Stimulated activated CD8-positive, alpha-beta memory T cell treated with anti-CD3 and anti-CD28 coated beads, Interleukin-15, amount 100 ng/mL, for 1 hour (primary cell): ENCODE measurements around the gene NMRAL1.

Source experiments
- DNase-seq: peaks from one replicate; pipeline ENCODE4 v3.0.0-alpha.2; 2020; ENCODE audit warnings: low read depth

NMRAL1 gene

DNA sequence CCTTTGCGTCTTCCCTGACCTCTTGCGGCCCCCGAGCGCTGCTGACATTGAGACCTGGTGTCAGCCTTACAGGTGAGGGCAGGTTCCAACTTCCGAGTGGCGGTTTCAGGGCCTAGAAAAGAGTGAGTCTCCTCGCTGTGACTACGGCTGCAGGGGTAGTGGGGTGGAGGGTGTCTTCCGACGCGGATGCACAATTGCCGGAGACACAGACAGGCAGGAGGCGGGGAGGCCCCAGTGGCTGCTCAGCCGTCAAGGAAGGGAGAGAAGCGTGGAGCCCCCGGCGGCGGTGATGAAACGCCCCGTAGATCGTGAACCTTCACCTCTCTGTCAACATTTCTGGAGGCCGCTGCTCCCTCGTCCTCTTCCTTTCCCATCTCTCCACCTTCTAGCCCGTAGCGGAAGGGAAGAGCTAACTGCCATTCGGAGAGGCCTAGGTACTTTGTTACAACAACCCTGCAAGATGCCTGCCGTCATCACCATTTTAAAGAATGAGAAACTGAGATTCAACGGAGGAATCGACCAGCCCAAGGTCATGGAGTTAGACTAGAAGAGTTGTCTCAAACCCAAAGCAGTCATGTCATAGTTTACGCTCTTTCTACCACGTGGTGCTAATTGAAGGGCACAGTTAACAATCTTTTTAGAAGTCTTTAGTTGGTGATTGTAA, 48.3 kb downstream of the NMRAL1 start:
- DNase-seq = no peak

DNA sequence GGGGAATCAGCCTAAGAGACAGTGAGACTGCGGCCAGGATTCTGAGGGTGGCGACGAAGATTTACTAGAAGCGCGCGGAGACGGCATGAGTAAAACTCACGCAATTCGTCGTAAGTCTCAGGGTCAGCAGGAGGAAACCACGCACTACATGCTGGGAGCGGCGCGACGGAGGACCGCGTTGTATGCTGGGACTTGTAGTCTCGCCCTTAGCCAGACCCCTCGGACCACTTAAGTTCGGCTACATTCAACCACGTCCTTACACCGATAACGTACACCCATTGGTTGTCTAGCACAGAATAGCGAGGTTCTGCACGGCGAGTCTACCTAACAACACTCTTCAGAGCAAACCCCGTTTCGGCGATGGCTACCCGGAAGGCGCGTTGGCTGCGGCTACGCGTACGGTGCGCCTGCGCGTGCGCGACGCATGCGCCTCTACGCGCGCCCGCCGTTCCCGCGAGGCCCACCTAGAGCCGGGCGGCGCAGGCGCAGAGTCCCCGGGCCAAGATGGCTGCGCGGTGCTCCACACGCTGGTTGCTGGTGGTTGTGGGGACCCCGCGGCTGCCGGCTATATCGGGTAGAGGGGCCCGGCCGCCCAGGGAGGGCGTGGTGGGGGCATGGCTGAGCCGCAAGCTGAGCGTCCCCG, 48.9 kb downstream of the NMRAL1 start, which contains the start of gene DNAJA3:
Gene DNAJA3 (plus strand): TSS at position 491 of the 643 bp plus-strand sequence. CDS start 14 bp downstream, at position 505.
- peak; percentile 73 for DNase-seq

DNA sequence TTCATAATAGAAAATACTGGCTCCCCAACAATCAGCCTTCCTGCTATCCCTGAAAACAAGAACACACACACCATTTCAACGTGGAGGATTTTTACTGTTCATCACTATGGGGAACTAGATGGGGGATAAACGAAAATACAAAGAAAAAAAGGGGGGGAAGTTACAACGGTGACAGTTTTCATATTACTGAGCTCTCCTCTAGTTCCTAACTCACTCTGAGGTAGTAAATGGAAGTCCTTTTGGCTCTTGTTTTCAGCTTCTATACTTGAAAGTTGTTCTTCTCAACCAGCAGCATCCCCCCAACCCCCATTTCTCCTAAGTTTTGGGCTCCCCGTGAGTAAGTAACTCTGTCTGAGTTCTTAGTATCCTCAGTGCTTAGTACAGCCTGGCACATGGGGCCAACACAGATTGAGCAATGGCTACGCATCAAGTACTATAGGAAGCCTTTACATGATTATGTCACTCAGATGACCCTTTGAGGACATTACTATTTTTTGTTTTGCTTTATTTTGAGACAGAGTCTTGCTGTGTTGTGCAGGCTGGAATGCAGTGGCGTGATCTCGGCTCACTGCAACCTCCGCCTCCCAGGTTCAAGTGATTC, 53.8 kb downstream of the NMRAL1 start:
- no peak for DNase-seq

DNA sequence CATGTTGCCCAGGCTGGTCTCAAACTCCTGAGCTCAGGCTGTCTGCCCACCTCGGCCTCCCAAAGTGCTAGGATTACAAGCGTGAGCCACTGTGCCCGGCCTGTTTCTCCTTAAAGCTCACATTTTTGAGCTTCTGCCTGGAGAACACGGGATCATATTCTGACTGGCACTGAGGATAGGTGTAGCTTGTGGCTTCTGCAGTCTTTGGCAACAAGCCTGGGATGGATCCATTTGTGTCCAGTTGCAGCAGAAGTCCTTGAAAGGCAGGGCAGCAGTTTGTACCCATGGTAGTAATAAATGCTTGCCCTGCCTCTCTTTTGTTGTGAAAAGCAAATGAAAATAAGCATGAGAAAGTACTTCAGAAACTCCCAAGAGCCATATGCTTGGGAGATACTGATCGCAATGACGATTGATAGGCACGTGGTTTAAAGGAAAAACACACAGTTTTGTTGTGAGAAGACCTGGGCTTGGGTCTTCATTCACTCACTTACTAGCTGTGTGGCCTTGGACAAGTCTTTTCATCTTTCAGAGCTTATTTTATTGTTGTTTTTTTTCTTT, 54.9 kb downstream of the NMRAL1 start:
- no peak for DNase-seq

DNA sequence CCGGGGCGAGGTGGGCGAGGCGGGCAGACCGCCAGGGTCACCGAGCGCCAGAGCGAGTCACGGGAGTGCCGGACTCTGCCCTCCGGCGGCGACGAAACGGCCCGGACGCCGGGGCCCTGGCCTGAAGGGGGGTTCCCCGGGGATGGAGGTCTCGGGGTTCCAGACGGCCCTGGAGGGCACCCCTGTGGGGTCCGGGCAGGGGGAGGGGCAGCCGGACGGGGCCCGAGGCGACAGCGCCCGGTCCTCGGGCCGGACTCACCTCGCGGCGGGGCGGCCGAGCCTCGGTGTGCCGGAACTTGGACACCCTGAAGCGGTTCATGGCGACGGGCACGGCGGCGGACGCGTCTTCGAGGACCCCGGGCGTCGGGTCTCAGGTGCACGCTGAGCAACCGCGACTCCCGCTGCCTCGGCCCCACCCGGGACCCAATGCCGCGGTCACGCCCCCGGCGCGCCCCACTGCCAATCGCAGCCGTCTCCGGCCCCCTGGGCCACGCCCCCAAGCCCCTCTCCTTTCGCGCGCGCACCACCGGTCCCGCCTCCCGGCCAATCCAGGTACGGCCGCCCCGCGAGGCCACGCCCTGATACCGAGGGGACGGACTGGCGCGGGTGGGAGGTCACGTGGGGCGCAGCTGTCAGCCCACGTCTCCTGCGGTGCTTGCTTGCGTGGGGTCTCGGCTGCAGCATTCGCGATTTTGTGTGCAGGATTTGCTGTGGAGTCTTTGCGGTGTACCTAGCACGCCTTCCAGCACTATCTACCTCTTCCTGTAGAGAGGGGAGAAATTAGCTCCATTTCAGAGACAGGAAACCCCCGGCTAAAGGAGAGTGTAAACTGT, 58.0 kb downstream of the NMRAL1 start, which contains the start of gene CORO7:
Gene CORO7 (minus strand): TSS at position 397 of the 833 bp plus-strand sequence. CDS start 78 bp downstream, at position 319.
- DNase-seq = peak; percentile 97

DNA sequence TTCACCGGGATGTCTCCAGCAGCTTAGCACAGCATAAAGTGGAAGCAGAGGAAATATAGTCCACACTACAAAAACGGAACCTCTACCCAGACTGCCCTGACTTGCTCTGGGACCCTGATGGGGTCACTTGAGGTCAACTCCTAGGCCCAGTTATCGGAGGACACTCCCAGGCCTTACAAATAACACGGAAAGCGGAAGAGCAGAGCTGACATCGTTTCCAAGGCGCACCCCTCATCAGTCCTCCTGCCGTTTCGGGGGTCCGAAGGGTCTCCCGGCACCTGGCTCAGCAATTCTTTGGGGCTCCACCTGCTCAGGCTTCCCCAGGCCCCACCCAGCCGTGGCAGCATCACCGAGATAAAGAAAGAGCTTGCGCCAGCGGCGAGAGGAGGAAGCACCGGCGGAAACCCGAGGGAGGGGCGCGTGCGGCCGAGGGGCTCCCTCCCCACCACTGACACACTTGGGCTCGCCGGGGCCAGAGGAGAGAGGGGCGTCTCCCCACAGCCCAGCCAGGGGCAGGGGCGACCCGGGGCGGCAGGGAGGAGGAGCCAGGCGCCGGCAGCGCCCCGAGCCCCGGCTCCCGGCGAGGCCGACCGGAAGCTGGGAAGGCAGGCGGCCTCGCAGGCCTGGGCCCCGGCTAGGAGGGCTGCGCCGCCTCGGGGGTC, 58.8 kb downstream of the NMRAL1 start:
- no peak for DNase-seq

DNA sequence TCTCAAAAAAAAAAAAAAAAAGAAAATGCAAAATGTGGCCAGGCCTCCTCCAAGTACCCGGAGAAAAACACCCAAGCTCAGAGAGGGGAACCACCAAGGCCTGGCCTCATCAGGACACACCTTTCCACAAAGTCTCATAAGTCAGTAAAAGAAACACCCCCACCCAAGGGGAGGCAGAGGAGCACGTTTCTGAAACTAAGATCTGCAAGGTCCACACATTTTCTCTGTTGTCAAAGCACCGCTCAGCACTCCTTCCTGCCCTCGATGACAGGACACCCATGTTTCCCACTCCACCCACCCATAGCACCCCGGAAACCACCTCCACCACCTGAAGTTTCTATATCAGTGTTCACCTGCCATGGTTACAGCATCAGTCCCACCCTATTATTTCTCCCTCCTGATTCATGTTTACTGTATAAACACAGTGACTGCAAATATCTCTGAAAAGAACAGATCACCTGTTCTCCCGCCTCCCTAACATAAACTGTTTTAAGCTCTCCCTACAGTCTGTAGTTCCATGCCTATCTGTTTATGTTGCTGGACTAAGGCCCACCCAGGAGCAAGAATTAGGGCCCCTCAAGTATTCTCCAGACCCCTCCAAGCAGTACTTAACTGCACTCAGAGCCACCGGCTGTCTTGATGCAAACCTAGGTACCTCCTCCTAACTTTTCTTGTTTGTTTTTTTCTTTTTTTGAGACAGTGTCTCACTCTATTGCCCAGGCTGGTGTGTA, 60.1 kb downstream of the NMRAL1 start:
- DNase-seq = peak; percentile 46

DNA sequence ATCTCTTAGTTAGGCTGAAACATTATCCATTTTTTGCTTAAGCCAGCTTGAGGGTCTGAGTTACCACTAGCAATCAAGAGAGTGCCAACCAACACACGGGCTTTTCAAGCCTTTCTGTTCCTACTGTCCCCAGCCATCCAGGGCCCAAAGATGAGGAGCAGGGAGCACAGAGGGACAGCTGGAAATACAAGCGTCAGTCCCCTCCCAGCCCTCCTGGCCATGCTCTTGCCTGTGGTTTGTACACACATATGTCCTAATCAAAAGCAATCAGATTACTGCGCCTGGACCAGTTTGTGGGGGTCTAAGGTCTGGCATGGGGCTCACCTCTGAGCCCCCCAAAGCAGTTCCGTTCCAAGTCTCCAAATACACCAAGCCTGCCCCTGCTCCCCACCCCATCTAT, 61.6 kb downstream of the NMRAL1 start:
- no peak for DNase-seq

DNA sequence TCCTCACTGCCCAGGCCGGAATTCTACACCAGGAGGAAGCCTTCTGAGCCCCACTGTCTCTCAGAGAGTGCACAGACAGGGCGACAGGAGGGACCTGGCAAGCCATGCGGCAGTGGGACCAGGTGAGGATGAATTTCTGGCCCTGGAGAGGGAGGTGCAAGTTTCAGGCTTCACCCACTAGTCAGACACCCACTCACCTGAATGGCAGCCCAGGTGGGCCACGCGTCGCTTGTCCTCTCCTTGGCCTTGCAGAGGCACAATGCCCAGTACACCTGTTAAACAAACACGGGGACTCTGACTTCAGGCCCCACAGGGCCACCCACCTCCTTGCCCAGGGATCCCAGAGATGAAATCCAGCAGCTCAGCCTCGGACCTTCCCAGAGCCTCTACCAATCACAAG, 62.3 kb downstream of the NMRAL1 start:
- DNase-seq = no peak
